Measurements from ENCODE around the gene AHRR.
"Not testable (repeated sequence)": the region's sequence is repeated elsewhere in the genome, so short reads cannot be mapped to it uniquely, and the experiment has no call there.

AHRR gene

DNA sequence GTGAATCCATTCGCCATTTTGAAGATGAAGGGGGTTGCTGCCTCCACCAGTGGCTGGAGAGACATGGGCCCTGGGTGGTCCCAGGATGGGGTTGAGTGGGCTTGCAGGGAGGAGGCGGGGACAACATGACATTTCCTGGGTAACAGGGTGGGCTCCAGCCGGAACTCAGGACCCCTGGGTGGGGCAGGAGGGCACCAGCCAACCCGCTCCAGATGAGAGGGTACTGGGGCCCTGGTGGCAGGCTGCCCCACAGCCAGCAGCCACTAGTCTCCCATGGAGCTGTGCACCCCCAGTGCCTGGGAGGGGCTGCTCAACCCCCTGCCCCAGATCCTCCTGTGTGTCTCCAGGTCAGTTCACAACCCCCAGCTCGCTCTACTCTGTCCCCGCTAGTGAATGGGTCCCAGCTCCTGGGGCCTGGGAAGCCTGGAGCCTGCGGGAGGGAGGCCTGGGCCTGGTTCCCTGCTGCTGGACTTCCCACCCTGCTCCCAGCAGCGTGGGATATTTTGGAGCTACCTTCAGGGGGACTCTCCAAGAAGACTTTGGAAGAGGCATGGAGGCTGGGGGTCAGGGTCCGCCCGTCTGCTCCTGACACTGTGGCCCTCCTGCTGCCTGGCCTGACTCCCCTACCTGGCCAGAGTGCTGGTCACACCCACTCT, 55.9 kb downstream of the AHRR start:
- DNase-seq (ENCODE audit: low read depth, low spot score) = no peak

DNA sequence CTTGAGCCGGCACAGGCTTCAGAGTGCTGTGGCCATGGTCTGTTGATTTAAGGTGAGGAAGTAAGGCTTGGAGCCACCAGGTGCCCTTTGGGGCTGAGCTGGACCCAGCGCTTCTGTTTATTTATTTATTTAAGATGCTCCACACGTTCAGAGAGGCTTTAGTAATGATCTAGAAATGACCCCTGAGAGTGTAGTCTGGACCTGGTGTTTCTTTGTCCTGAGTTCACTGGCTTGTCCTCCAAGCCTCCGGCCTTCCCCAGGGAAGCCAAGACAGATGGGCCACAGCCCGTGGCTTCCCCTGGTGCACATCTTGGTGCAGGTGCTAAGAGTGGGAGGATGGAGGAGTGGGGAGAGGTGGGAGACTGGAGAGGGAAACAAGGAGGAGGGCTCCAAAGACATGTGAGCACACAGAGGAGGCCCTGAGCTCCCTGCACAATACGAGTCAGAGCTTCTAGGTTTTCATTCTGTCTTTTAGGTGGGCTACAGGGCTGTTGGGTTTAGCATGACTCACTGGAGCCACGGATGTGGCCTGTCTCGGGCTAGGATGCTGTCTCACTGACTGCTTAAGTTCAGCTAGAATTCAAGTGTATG, 56.9 kb downstream of the AHRR start:
- DNase-seq (ENCODE audit: low read depth, low spot score) = no peak

DNA sequence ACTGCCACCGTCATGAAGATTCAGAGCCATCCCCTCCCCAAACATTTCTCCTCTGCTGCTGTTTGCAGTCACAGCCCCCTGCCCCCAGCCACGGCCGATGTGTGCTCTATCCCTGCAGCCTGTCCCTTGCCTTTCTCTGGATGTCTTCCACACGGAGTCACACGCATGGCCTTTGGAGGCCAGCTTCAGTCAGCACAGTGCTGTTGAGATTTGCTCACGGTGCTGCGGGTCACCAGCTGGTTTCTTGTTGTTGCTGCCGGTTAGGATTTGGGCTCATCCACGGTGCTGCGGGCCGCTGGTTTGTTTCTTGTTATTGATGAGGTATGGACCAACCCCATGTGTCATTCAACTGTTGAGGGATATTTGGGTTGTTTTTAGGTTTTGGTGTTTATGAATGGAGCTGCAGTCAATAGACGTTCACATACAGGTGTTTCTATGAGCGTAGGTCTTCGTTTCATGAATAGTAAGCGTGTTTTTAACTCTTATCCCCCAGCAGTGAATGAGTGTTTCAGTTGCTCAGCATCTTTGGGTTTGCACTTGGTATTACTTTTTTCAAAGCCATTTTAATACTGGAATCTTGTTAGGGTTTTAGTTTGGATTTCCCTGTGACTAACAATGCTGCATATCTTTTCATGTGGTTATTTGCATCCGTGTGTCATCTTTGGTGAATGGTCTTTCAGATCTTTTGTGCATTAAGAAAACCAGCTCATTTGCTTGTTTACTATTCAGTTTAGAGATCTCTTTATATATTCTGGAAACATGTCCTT, 57.6 kb downstream of the AHRR start:
- DNase-seq (ENCODE audit: low read depth, low spot score) = no peak

DNA sequence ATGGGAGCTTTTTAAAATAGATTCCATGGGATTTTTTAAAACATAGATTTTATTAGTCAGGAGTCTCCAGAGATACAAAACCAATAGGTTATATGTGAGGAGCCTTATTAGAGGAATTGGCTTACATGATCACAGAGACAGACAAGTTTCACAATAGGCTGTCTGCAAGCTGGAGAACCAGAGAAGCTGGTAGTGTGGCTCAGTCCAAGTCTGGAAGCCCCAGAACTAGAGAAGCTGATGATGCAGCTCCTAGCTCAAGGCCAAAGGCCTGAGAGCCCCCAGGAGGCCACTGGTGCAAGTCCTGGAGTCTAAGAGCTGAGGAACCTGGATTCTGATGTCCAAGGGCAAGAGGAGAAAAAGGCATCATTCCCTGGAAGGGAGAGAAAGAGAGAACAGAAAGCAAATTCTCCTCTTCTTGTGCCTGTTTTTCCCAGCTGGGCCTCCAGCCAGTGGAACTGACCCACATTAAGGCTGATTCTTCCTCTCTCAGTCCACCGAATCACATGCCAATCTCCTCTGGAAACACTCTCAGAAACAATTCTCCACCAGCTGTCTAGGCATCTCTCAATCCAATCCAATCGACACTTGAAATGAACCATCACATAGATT, 59.3 kb downstream of the AHRR start:
- no peak for DNase-seq (ENCODE audit: low read depth, low spot score)

DNA sequence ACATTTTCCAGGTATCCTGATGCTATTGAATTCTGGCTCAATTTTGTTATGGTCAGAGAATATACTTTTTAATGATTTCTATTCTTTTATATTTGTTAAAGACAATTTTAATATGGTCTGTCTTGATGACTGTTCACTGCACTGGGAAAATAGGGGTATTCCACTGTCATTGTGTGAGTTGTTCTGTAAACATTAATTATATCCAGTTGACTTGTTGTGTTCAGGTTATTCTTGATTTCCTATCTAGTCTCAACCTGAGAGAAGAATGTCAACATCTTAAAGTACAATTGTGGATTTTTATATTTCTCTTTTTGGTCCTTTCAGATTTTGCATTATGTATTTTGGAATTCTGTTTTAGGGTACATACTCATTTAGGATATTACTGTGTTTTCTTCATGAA, 61.6 kb downstream of the AHRR start:
- DNase-seq (ENCODE audit: low read depth, low spot score) = no peak

- no peak for DNase-seq (ENCODE audit: low read depth, low spot score)
These were observed 62.1 kb downstream of the AHRR start for GRCh38 chr5:383621-384020.

- DNase-seq (ENCODE audit: low read depth, low spot score) = not testable (repeated sequence)
These were observed 63.1 kb downstream of the AHRR start for GRCh38 chr5:384576-384975.

GRCh38 chr5:385321-385720, 63.8 kb downstream of the AHRR start:
- DNase-seq (ENCODE audit: low read depth, low spot score) = no peak

DNA sequence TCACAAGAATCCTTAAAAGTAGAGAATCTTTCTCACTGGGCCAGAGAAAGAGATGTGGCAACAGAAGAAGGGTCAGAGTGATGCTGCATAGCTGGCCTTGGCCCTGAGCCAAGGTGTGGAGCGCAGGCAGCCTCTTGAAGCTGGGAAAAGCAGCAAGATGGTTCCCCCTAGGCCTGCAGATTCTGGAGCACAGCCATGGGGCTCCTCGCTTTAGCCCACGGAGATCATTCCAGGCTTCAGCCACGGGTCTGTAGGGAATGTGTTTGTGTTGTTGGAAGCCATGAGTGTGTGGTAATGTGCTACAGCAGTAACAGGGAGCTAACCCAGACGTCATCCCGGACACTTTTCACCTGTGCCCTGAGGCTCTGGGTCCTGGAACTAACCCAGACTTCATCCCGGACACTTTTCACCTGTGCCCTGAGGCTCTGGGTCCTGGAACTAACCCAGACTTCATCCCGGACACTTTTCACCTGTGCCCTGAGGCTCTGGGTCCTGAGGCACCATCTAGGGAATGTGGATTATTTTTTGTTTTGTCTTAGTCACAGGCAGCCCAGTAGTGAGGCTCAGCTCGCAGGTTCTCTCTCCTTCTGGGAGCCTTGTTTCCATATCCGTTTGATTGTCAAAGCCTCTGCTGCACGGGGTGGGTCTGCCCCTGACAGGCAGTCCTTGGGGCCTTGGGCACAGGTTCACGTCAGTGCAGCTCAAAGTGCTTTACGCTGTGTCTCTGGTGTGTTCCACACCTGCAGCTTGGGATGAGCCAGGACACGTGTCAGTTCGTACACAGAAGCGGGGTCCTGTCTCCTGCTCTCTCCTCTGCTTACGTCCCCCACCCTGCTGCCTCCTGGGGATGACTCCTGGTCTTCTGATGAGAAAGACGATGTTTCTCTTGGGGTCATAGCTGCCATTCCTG, 65.2 kb downstream of the AHRR start:
- no peak for DNase-seq (ENCODE audit: low read depth, low spot score)

GRCh38 chr5:387491-388265, 66.2 kb downstream of the AHRR start:
- no peak for DNase-seq (ENCODE audit: low read depth, low spot score)

GRCh38 chr5:388266-389196, 67.0 kb downstream of the AHRR start:
- DNase-seq (ENCODE audit: low read depth, low spot score) = no peak

DNA sequence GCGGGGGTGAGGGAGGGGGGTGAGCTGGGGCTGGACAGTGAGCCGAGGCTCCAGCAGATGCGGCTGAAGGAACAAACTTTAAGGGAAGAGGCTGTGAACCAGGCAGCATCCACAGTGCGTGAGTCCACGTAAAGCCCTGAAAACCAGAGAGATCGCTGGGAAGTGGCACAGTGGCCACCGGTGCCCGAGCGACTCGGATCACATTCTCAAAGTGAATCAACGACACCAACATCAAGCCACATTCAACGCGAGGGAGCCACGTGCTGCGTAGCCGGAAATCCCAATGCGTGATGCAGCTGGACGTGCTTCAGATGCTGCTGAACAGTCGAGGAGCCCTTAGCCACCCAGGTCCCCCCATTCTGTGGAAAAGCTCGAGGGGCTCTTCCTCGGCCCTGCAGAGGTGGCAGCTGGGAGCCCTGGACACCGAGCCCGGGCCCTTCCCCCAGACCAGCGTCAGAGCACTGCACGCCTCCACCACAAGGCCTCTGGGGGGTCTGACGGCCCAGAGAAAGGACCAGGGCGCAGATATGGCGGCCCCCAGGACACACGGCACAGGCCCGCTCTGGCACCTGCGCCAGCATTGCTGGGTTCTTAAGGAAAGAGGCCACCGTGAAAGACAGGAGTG, 67.8 kb downstream of the AHRR start:
- no peak for DNase-seq (ENCODE audit: low read depth, low spot score)

GRCh38 chr5:389891-390622, 68.5 kb downstream of the AHRR start:
- no peak for DNase-seq (ENCODE audit: low read depth, low spot score)

- DNase-seq (ENCODE audit: low read depth, low spot score) = no peak
These were observed 69.3 kb downstream of the AHRR start for GRCh38 chr5:390623-391491.

- no peak for DNase-seq (ENCODE audit: low read depth, low spot score)
These were observed 71.0 kb downstream of the AHRR start for GRCh38 chr5:392431-392988.

GRCh38 chr5:393846-394275, 72.3 kb downstream of the AHRR start:
- DNase-seq (ENCODE audit: low read depth, low spot score) = no peak

DNA sequence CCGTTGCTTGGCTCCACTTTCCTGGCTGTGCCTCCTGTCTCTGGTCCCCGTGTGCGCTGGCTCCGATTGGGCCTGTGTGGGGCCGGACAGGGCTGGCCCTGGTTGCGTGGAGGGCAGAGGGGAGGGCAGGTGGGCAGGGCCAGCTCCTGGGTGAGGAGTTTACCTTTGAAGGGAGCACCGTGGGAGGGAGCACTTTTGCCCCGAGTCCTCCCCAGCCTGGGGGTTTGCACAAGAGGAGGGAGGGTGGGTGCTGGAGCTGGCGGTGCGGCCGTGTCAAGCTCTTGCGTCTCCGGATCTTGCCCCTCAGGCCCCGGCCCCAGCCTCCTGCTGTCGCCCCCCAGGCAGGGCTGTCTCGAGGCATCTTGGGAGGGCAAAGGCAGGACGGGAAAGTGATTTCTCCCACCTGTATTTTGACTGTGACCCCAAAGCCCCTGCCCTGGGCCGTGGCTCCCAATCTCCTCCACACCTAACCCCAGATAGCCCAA, 73.2 kb downstream of the AHRR start:
- DNase-seq (ENCODE audit: low read depth, low spot score) = no peak

All from brain pericyte (primary cell).